ENCODE results near the gene CRYBG3. TPM values are rescaled to one million over a fixed set of nuclear protein-coding genes. Genes with fewer than 3 reads are reported as not detected.

Gene CRYBG3
- total and polyA plus RNA-seq, 2 of the 13 experiments (the other 11 are each of a cell fraction or from before 2014, with no cell fraction given) = 3.8 to 15.9 TPM

DNA sequence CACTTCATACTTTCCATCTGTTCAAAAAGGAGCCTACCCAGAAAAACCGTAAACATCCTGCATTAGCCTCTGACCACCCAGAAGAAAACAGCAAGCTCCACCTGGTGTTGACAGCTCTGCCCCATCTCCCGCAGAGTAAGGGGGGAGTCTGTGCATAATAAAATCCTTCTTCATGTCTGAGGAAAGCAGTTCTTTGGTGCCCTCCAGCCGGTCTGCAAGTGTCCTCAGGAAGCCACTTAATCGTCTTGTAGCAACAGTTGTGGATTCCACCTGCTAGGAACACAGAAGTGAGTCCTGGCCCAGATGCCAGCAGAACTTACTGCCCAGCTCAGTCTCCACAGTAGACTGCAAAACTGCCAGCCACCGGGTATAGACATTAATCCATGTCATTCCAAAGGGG is 127.9 kb downstream of the CRYBG3 start:
- FAIRE-seq (no peak), DNase-seq (ENCODE audit: low spot score) (no peak), ATAC-seq (no peak)
- intact Hi-C loops (cut with micrococcal nuclease; ENCODE audit: unreplicated experiment) = no loop called here
- no peaks in the 10 kb centered on the region for H3K27me3 ChIP-seq (ENCODE audit: control insufficient read depth in 1 of 2, insufficient read depth in 2 of 2, low read length in 2 of 2)
- H3K4me2 ChIP-seq (ENCODE audit: low read depth, low read length) = no peak overlapping the region
- peaks cover 35 to 91% of the 10 kb centered on the region in 2 experiments for H3K36me3 ChIP-seq (replicated peaks in 1 of 2; ENCODE audit: control insufficient read depth in 1 of 2, insufficient read depth in 2 of 2, low read length in 2 of 2)
- no peak overlapping the region for H2AFZ ChIP-seq (ENCODE audit: low read length)
- no peak overlapping the region for H3K27ac ChIP-seq (ENCODE audit: extremely low read length, insufficient read depth, low read length)
- no peaks in the 10 kb centered on the region for H4K20me1 ChIP-seq (ENCODE audit: insufficient read depth, low read length)
- no peaks in the 10 kb centered on the region for H3K79me2 ChIP-seq (ENCODE audit: insufficient read depth, low read length)
- no peaks in the 10 kb centered on the region for H3K4me1 ChIP-seq (ENCODE audit: insufficient read depth, low read length)
- in situ Hi-C loops (cut with HindIII; ENCODE audit: extremely low pct_ligation_motif_present, low pct_unique_long_range_greater_than_20kb) = no loop called here
- ChIA-PET POLR2A (no interaction called here), CTCF (ENCODE audit: low intra/inter-chr PET ratio, low total read pairs) (no interaction called here)
- no peak overlapping the region for H3K9ac ChIP-seq (ENCODE audit: insufficient read depth, low read depth, low read length)
- WGBS (ENCODE audit: low lambda C conversion rate) = 92% methylated on average over 5 of the region's 5 CpGs
- no peaks in the 10 kb centered on the region for H3K9me3 ChIP-seq (ENCODE audit: low read length)
- no peak overlapping the region for H3K4me3 ChIP-seq (replicated peaks in 1 of 3; ENCODE audit: insufficient read depth in 1 of 3, low read depth in 2 of 3, low read length in 3 of 3)
- no TSS peak for BruUV-seq (replicated peaks)
- TF ChIP-seq, protein P1, sequence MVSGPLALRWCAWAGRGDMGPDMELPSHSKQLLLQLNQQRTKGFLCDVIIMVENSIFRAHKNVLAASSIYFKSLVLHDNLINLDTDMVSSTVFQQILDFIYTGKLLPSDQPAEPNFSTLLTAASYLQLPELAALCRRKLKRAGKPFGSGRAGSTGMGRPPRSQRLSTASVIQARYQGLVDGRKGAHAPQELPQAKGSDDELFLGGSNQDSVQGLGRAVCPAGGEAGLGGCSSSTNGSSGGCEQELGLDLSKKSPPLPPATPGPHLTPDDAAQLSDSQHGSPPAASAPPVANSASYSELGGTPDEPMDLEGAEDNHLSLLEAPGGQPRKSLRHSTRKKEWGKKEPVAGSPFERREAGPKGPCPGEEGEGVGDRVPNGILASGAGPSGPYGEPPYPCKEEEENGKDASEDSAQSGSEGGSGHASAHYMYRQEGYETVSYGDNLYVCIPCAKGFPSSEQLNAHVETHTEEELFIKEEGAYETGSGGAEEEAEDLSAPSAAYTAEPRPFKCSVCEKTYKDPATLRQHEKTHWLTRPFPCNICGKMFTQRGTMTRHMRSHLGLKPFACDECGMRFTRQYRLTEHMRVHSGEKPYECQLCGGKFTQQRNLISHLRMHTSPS (CRISPR knock-in tag; IDR thresholded peaks at IDR 0.05; ENCODE audit: low read depth) = no peak
- TF ChIP-seq LRRFIP1 (CRISPR knock-in tag; conservative IDR thresholded peaks at IDR 0.05) (no peak), EP300 (IDR thresholded peaks at IDR 0.05; ENCODE audit: low read depth in 2 of 2, low read length in 2 of 2) (no peak), EP300 (CRISPR knock-in tag; IDR thresholded peaks at IDR 0.05; ENCODE audit: borderline replicate concordance) (no peak), RNF219 (CRISPR knock-in tag; IDR thresholded peaks at IDR 0.05) (no peak), ZNF879 (CRISPR knock-in tag; IDR thresholded peaks at IDR 0.05) (no peak), ZNF552 (CRISPR knock-in tag; IDR thresholded peaks at IDR 0.05; ENCODE audit: borderline replicate concordance) (no peak), MAF1 (CRISPR knock-in tag; IDR thresholded peaks at IDR 0.05; ENCODE audit: borderline replicate concordance) (no peak), BORCS8-MEF2B (CRISPR knock-in tag; IDR thresholded peaks at IDR 0.05) (no peak)
- TF ChIP-seq, protein P2, sequence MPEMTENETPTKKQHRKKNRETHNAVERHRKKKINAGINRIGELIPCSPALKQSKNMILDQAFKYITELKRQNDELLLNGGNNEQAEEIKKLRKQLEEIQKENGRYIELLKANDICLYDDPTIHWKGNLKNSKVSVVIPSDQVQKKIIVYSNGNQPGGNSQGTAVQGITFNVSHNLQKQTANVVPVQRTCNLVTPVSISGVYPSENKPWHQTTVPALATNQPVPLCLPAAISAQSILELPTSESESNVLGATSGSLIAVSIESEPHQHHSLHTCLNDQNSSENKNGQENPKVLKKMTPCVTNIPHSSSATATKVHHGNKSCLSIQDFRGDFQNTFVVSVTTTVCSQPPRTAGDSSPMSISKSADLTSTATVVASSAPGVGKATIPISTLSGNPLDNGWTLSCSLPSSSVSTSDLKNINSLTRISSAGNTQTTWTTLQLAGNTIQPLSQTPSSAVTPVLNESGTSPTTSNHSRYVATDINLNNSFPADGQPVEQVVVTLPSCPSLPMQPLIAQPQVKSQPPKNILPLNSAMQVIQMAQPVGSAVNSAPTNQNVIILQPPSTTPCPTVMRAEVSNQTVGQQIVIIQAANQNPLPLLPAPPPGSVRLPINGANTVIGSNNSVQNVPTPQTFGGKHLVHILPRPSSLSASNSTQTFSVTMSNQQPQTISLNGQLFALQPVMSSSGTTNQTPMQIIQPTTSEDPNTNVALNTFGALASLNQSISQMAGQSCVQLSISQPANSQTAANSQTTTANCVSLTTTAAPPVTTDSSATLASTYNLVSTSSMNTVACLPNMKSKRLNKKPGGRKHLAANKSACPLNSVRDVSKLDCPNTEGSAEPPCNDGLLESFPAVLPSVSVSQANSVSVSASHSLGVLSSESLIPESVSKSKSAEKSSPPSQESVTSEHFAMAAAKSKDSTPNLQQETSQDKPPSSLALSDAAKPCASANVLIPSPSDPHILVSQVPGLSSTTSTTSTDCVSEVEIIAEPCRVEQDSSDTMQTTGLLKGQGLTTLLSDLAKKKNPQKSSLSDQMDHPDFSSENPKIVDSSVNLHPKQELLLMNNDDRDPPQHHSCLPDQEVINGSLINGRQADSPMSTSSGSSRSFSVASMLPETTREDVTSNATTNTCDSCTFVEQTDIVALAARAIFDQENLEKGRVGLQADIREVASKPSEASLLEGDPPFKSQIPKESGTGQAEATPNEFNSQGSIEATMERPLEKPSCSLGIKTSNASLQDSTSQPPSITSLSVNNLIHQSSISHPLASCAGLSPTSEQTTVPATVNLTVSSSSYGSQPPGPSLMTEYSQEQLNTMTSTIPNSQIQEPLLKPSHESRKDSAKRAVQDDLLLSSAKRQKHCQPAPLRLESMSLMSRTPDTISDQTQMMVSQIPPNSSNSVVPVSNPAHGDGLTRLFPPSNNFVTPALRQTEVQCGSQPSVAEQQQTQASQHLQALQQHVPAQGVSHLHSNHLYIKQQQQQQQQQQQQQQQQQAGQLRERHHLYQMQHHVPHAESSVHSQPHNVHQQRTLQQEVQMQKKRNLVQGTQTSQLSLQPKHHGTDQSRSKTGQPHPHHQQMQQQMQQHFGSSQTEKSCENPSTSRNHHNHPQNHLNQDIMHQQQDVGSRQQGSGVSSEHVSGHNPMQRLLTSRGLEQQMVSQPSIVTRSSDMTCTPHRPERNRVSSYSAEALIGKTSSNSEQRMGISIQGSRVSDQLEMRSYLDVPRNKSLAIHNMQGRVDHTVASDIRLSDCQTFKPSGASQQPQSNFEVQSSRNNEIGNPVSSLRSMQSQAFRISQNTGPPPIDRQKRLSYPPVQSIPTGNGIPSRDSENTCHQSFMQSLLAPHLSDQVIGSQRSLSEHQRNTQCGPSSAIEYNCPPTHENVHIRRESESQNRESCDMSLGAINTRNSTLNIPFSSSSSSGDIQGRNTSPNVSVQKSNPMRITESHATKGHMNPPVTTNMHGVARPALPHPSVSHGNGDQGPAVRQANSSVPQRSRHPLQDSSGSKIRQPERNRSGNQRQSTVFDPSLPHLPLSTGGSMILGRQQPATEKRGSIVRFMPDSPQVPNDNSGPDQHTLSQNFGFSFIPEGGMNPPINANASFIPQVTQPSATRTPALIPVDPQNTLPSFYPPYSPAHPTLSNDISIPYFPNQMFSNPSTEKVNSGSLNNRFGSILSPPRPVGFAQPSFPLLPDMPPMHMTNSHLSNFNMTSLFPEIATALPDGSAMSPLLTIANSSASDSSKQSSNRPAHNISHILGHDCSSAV (CRISPR knock-in tag; IDR thresholded peaks at IDR 0.05; ENCODE audit: borderline replicate concordance) = no peak
